Endothelial cell of umbilical vein (primary cell): Measurements from ENCODE around the gene FGF3.

ENCODE experiments used
- FOS ChIP-seq: IDR thresholded peaks from 2 replicates; pipeline ENCODE4 v1.6.1; 2011; ENCODE audit warnings: mild to moderate bottlenecking, low read length, moderate library complexity, borderline replicate concordance; ENCODE audit not compliant: insufficient read depth
- MAX ChIP-seq: IDR thresholded peaks from 2 replicates; pipeline ENCODE4 v1.6.1; 2011; ENCODE audit not compliant: insufficient read depth, insufficient read length
- MYC ChIP-seq: IDR thresholded peaks from one replicate; pipeline ENCODE4 v1.6.1; 2011; ENCODE audit warnings: mild to moderate bottlenecking, low read depth, low read length
- POLR2A ChIP-seq: IDR thresholded peaks from 2 replicates; pipeline ENCODE4 v1.6.1; 2012; ENCODE audit warnings: low read depth, mild to moderate bottlenecking, control low read depth, low read length
- POLR2AphosphoS5 ChIP-seq: IDR thresholded peaks from 2 replicates; pipeline ENCODE4 v1.6.1; 2012; ENCODE audit warnings: low read depth, mild to moderate bottlenecking, control low read depth, low read length, moderate library complexity; ENCODE audit not compliant: insufficient read depth
- TF ChIP-seq, protein P1 (sequence below), 2 donors: IDR thresholded peaks; 1 replicate in 1 of 2; 2 replicates in 1 of 2; pipeline ENCODE4 v1.5.1; 2011; ENCODE audit warnings: low read length in 2 of 2, mild to moderate bottlenecking in 2 of 2, moderate library complexity in 2 of 2, control low read depth in 1 of 2, inconsistent platforms in 1 of 2, low read depth in 1 of 2; ENCODE audit not compliant: insufficient read depth in 1 of 2; ENCODE audit errors: extremely low read depth in 1 of 2

DNA sequence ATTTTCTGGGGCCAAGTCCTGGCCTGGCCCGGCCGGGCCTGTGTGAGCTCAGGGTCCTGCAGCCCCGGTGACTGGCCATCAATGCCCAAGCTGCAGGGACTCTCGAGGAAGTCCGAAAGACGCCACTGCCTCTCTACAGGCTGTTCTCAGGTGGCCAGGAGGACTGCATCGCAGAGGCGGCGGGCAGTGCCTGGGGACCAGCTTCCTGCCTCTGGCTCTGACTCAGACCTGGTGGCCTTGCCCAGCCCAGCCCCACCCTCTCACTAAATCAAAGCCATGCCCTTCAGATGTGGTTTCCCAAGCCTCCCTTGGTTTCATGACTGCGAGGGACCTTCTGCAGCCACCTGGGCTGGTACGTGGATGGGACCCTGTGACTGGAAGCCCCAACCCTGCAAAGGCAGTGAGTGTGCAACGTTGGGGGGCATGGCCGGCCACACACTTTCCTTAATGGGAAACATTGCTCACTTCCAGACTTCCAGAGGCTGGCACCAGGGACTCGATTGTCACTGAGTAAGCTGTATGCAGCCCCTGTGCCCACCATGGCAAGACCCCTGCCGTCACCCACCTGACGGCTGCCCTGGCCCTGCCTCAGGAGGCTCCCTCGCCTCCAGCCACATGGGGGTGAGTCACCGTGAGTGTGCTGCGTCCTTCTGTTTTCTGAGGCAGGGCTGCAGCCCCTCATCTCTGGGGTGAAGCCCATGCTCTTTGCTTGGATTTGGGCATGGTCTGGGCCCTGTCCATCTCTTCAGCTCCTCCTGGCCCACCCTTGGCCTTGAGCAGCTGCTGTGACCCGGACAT lies 6.0 kb upstream of the FGF3 start:
- TF ChIP-seq MYC (no peak), MAX (no peak), FOS (no peak), POLR2AphosphoS5 (no peak), POLR2A (no peak)
- TF ChIP-seq, protein P1, sequence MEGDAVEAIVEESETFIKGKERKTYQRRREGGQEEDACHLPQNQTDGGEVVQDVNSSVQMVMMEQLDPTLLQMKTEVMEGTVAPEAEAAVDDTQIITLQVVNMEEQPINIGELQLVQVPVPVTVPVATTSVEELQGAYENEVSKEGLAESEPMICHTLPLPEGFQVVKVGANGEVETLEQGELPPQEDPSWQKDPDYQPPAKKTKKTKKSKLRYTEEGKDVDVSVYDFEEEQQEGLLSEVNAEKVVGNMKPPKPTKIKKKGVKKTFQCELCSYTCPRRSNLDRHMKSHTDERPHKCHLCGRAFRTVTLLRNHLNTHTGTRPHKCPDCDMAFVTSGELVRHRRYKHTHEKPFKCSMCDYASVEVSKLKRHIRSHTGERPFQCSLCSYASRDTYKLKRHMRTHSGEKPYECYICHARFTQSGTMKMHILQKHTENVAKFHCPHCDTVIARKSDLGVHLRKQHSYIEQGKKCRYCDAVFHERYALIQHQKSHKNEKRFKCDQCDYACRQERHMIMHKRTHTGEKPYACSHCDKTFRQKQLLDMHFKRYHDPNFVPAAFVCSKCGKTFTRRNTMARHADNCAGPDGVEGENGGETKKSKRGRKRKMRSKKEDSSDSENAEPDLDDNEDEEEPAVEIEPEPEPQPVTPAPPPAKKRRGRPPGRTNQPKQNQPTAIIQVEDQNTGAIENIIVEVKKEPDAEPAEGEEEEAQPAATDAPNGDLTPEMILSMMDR (IDR thresholded peaks at IDR 0.05; ENCODE audit: extremely low read depth in 1 of 2, insufficient read depth in 1 of 2, low read depth in 1 of 2, low read length in 2 of 2) = no peak
